ENCODE results near the gene MYO1F. TPM values are rescaled to one million over a fixed set of nuclear protein-coding genes. Genes with fewer than 3 reads are reported as not detected.

The MYO1F gene
- total RNA-seq, 4 donors from 2014 or later, result 20.3 to 61.5 (median 21.7) TPM

DNA sequence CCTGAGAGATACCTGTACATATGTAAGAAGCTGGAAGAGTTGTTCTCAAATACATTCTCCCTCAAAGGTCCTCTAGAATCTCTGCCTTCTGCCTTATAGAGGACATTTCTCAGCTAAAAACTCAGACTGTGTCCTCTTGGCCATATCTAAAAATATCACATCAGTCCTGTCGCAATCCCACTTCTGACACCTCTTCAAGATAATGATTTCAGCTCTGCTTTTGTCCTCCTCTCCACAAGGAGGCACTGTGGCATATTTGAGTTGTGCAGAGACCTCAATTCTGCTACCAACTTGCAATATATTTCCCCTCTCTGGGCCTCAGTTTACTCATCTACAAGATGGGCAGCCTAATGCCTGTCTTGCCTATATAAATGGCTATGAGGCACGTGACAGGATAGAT is 16.7 kb upstream of the MYO1F start:
- Histone ChIP-seq H3K27me3 (no peaks in the 10 kb centered on the region), H3K36me3 (peaks cover 0 to 53% (median 0%) of the 10 kb centered on the region in 3 donors), H3K27ac (no peak overlapping the region), H3K4me1 (peaks cover 0 to 36% (median 8%) of the 10 kb centered on the region in 4 donors), H3K9me3 (peaks cover 0 to 6% (median 0%) of the 10 kb centered on the region in 4 donors), H3K4me3 (no peak overlapping the region)
- no peak for DNase-seq (ENCODE audit: low spot score in 2 of 2)
- WGBS, 2 donors, result 90 to 98% methylated on average over 2 of the region's 2 CpGs
- no peak for TF ChIP-seq EP300 (IDR thresholded peaks at IDR 0.05)
- TF ChIP-seq, protein P1, sequence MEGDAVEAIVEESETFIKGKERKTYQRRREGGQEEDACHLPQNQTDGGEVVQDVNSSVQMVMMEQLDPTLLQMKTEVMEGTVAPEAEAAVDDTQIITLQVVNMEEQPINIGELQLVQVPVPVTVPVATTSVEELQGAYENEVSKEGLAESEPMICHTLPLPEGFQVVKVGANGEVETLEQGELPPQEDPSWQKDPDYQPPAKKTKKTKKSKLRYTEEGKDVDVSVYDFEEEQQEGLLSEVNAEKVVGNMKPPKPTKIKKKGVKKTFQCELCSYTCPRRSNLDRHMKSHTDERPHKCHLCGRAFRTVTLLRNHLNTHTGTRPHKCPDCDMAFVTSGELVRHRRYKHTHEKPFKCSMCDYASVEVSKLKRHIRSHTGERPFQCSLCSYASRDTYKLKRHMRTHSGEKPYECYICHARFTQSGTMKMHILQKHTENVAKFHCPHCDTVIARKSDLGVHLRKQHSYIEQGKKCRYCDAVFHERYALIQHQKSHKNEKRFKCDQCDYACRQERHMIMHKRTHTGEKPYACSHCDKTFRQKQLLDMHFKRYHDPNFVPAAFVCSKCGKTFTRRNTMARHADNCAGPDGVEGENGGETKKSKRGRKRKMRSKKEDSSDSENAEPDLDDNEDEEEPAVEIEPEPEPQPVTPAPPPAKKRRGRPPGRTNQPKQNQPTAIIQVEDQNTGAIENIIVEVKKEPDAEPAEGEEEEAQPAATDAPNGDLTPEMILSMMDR (IDR thresholded peaks at IDR 0.05), result peak in 1 of 5 experiments; percentile 8
- TF ChIP-seq POLR2A (IDR thresholded peaks at IDR 0.05), result no peak

GRCh38 chr19:8592231-8593009 is 15.2 kb upstream of the MYO1F start:
- Histone ChIP-seq H3K27ac (peak overlapping the region in 2 of 4 donors; percentile 20 to 52), H3K4me1 (peaks cover 0 to 36% (median 8%) of the 10 kb centered on the region in 4 donors), H3K4me3 (peak overlapping the region; percentile 15 to 48 (median 40)), H3K9me3 (peaks cover 0 to 6% (median 0%) of the 10 kb centered on the region in 4 donors), H3K36me3 (peaks cover 0 to 51% (median 0%) of the 10 kb centered on the region in 3 donors), H3K27me3 (no peaks in the 10 kb centered on the region)
- 0 to 1% methylated on average over 34 to 49 of the region's 55 CpGs for WGBS, 2 donors
- TF ChIP-seq, protein P1 (IDR thresholded peaks at IDR 0.05), result no peak
- peak in 1 of 2 donors; percentile 43 for TF ChIP-seq POLR2A (IDR thresholded peaks at IDR 0.05)
- peak in 1 of 2 donors; percentile 71 for TF ChIP-seq EP300 (IDR thresholded peaks at IDR 0.05)
- peak; percentile 99 for DNase-seq (ENCODE audit: low spot score in 2 of 2)

- no peak overlapping the region for H3K4me3 ChIP-seq
- peaks cover 0 to 25% (median 8%) of the 10 kb centered on the region in 4 donors for H3K4me1 ChIP-seq
- peaks cover 0 to 48% (median 0%) of the 10 kb centered on the region in 3 donors for H3K36me3 ChIP-seq
These were observed 12.0 kb upstream of the MYO1F start for GRCh38 chr19:8589177-8589714.

GRCh38 chr19:8585894-8586750 is 8.9 kb upstream of the MYO1F start:
- Histone ChIP-seq H3K4me1 (peaks cover 0 to 3% (median 0%) of the 10 kb centered on the region in 4 donors), H3K27ac (no peak overlapping the region), H3K4me3 (no peak overlapping the region), H3K36me3 (peaks cover 0 to 50% (median 0%) of the 10 kb centered on the region in 3 donors), H3K9me3 (no peaks in the 10 kb centered on the region), H3K27me3 (no peaks in the 10 kb centered on the region)
- WGBS, 2 donors, result 78 to 82% methylated on average over 18 to 29 of the region's 34 CpGs
- no peak for DNase-seq (ENCODE audit: low spot score in 2 of 2)
- TF ChIP-seq EP300 (IDR thresholded peaks at IDR 0.05), result no peak
- no peak for TF ChIP-seq POLR2A (IDR thresholded peaks at IDR 0.05)
- TF ChIP-seq, protein P1 (IDR thresholded peaks at IDR 0.05), result peak in 3 of 5 experiments; percentile 14 to 42 (median 28)

More at GRCh38 chr19:8589177-8589714, 12.0 kb upstream of the MYO1F start:
- no peaks in the 10 kb centered on the region for H3K27me3 ChIP-seq
- no peak for DNase-seq (ENCODE audit: low spot score in 2 of 2)
- peaks cover 0 to 6% (median 0%) of the 10 kb centered on the region in 4 donors for H3K9me3 ChIP-seq
- no peak for TF ChIP-seq POLR2A (IDR thresholded peaks at IDR 0.05)
- no peak for TF ChIP-seq EP300 (IDR thresholded peaks at IDR 0.05)
- TF ChIP-seq, protein P1 (IDR thresholded peaks at IDR 0.05), result no peak
- no peak overlapping the region for H3K27ac ChIP-seq
- WGBS, 2 donors, result 89 to 90% methylated on average over 27 to 31 of the region's 32 CpGs

Measured in tibial nerve (tissue), 4 donors.